Natural killer cell (primary cell): ENCODE results near the gene ZNF227. TPM values are rescaled to one million over a fixed set of nuclear protein-coding genes. Genes with fewer than 3 reads are reported as not detected.
"Not testable (repeated sequence)": the region's sequence is repeated elsewhere in the genome, so short reads cannot be mapped to it uniquely, and the experiment has no call there.

Experiments
- ATAC-seq, 3 donors: fragments of 150-1000 bp in 2 of 3; fragments of 200-7000 bp in 1 of 3; cut with Tn5 transposase; 1 replicate in 1 of 3; 2 replicates in 2 of 3; pipeline ENCODE4 v1.10.0; 2021; ENCODE audit warnings: mild to moderate bottlenecking in 2 of 3, moderate library complexity in 2 of 3
- DNase-seq, 2 donors: peaks; one replicate each; pipeline versions ENCODE4 v3.0.0 to v3.0.0-alpha.2; 2013 to 2021; ENCODE audit warnings: mixed read lengths in 1 of 2
- H3K27ac ChIP-seq: one replicate; pipeline ENCODE4 v1.5.1; 2013; ENCODE audit warnings: mild to moderate bottlenecking, low read length
- H3K27me3 ChIP-seq: one replicate; pipeline ENCODE4 v1.6.1; 2013; ENCODE audit warnings: low read length; ENCODE audit not compliant: control insufficient read depth, insufficient read depth
- H3K36me3 ChIP-seq: one replicate; pipeline ENCODE4 v1.6.1; 2013; ENCODE audit warnings: low read length; ENCODE audit not compliant: control insufficient read depth, insufficient read depth
- H3K4me1 ChIP-seq: one replicate; pipeline ENCODE4 v1.6.1; 2013; ENCODE audit warnings: low read length; ENCODE audit not compliant: control insufficient read depth, insufficient read depth
- H3K4me3 ChIP-seq: one replicate; pipeline ENCODE4 v1.5.1; 2013; ENCODE audit warnings: low read length
- H3K9me3 ChIP-seq: one replicate; pipeline ENCODE4 v1.6.1; 2013; ENCODE audit warnings: low read length; ENCODE audit not compliant: control insufficient read depth, insufficient read depth
- H3K27ac Mint-ChIP-seq, 2 donors: one replicate each; pipeline ENCODE4 v1.8.0; 2022; ENCODE audit warnings: mild to moderate bottlenecking in 2 of 2, mixed read lengths in 2 of 2, moderate library complexity in 1 of 2
- H3K27me3 Mint-ChIP-seq, 2 donors: one replicate each; pipeline ENCODE4 v1.8.0; 2022; ENCODE audit warnings: low read depth in 2 of 2, mixed read lengths in 2 of 2
- H3K36me3 Mint-ChIP-seq: one replicate; pipeline ENCODE4 v1.8.0; 2022; ENCODE audit warnings: mixed read lengths
- H3K4me1 Mint-ChIP-seq, 2 donors: one replicate each; pipeline ENCODE4 v1.8.0; 2022; ENCODE audit warnings: mixed read lengths in 2 of 2
- H3K4me3 Mint-ChIP-seq: one replicate; pipeline ENCODE4 v1.8.0; 2022; ENCODE audit warnings: mild to moderate bottlenecking, moderate library complexity, mixed read lengths
- H3K9me3 Mint-ChIP-seq, 2 donors: one replicate each; pipeline ENCODE4 v1.8.0; 2022; ENCODE audit warnings: mixed read lengths in 2 of 2
- CTCF ChIP-seq: fragments of 200-600 bp; IDR thresholded peaks from one replicate; pipeline ENCODE4 v1.8.0; 2022; ENCODE audit warnings: antibody characterized with exemption
- WGBS: methylation state at CpG from one replicate; pipeline ENCODE4 v1.1.7; 2013; ENCODE audit warnings: missing lambda C conversion rate; ENCODE audit not compliant: insufficient coverage; 5-methylcytosine and 5-hydroxymethylcytosine counted together
- intact Hi-C: fragments of 100-400 bp; cut with micrococcal nuclease; formaldehyde crosslinking; loops from one replicate; pipeline ENCODE4 v1.14.2; 2022
- total RNA-seq, 4 donors: library from RNA; stranded (reverse); fragments of 120-200 nt in 1 of 4; gene quantifications; one replicate each; pipeline versions ENCODE4 v1.2.3 to v1.2.4, GENCODE V29; 2013 to 2022

The ZNF227 gene
- total RNA-seq, 3 donors from 2014 or later (not counting 1 experiment from before 2014, with no cell fraction given), result 21.0 to 32.3 (median 23.4) TPM

- no peak for DNase-seq
- Histone ChIP-seq H3K9me3 (peaks cover 30% of the 10 kb centered on the region), H3K36me3 (peaks cover 51% of the 10 kb centered on the region), H3K4me3 (no peak overlapping the region), H3K4me1 (no peaks in the 10 kb centered on the region), H3K27ac (no peak overlapping the region), H3K27me3 (no peaks in the 10 kb centered on the region)
- TF ChIP-seq CTCF, result no peak
- intact Hi-C loops, result no loop called here
- H3K4me1 Mint-ChIP-seq, result no peaks in the 10 kb centered on the region
- no peak overlapping the region for H3K4me3 Mint-ChIP-seq
- 78% methylated on average over 3 of the region's 3 CpGs for WGBS
- peaks cover 4 to 14% of the 10 kb centered on the region in 2 donors for H3K9me3 Mint-ChIP-seq
- no peak overlapping the region for H3K27ac Mint-ChIP-seq
- no peaks in the 10 kb centered on the region for H3K27me3 Mint-ChIP-seq
- H3K36me3 Mint-ChIP-seq, result peaks cover 58% of the 10 kb centered on the region
- ATAC-seq, result no peak
Observed at GRCh38 chr19:44228318-44228717, 16.0 kb downstream of the ZNF227 start.

DNA sequence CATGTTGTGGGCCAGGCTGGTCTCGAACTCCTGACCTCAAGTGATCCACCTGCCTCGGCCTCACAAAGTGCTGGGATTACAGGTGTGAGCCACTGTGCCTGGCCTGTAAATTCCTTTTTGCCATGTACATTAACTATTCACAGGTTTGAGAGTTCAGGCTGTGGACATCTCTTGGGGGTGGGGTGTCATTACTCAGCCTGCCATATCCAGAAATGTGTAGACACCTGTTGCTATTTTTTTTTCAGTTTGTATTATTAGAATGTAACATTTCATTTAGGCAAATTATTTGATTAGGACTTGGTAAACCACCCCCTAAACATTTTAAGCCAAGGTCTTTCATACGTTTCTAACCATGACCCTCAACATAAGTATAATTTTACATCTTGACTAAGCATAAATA lies 20.5 kb downstream of the ZNF227 start:
- H3K27me3 ChIP-seq, result no peaks in the 10 kb centered on the region
- ATAC-seq (no peak), DNase-seq (no peak)
- peaks cover 52% of the 10 kb centered on the region for H3K9me3 ChIP-seq
- H3K27me3 Mint-ChIP-seq, result no peaks in the 10 kb centered on the region
- no peak overlapping the region for H3K27ac Mint-ChIP-seq
- H3K4me3 Mint-ChIP-seq, result no peak overlapping the region
- H3K36me3 ChIP-seq, result peaks cover 75% of the 10 kb centered on the region
- H3K4me1 ChIP-seq, result no peaks in the 10 kb centered on the region
- H3K4me1 Mint-ChIP-seq, result no peaks in the 10 kb centered on the region
- peaks cover 19 to 37% of the 10 kb centered on the region in 2 donors for H3K9me3 Mint-ChIP-seq
- H3K4me3 ChIP-seq, result no peak overlapping the region
- TF ChIP-seq CTCF, result no peak
- H3K36me3 Mint-ChIP-seq, result peaks cover 84% of the 10 kb centered on the region
- intact Hi-C loops, result no loop called here
- no peak overlapping the region for H3K27ac ChIP-seq
- 100% methylated on average over 2 of the region's 3 CpGs for WGBS

DNA sequence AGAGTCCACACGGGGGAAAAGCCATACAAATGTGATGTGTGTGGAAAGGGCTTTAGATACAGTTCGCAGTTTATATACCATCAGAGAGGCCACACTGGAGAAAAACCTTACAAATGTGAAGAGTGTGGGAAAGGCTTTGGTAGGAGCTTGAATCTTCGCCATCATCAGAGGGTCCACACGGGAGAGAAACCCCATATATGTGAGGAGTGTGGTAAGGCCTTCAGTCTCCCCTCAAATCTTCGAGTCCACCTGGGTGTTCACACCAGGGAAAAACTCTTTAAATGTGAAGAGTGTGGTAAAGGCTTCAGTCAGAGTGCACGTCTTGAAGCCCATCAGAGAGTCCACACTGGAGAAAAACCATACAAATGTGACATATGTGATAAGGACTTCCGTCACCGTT lies 24.1 kb downstream of the ZNF227 start:
- H3K27me3 Mint-ChIP-seq, result no peaks in the 10 kb centered on the region

GRCh38 chr19:44252332-44252731 lies 40.0 kb downstream of the ZNF227 start:
- peaks cover 26% of the 10 kb centered on the region for H3K9me3 ChIP-seq

More for the DNA sequence above, 24.1 kb downstream of the ZNF227 start:
- H3K27me3 ChIP-seq, result no peaks in the 10 kb centered on the region
- Mint-ChIP-seq H3K36me3 (peaks cover 59% of the 10 kb centered on the region), H3K27ac (no peak overlapping the region), H3K4me3 (no peak overlapping the region), H3K9me3 (peaks cover 15 to 35% of the 10 kb centered on the region in 2 donors), H3K4me1 (no peaks in the 10 kb centered on the region)
- ATAC-seq, result no peak
- WGBS, result 92% methylated on average over 8 of the region's 8 CpGs
- H3K9me3 ChIP-seq, result peaks cover 62% of the 10 kb centered on the region
- H3K36me3 ChIP-seq, result peaks cover 48% of the 10 kb centered on the region
- no peak for TF ChIP-seq CTCF
- DNase-seq, result no peak
- intact Hi-C loops, result no loop called here
- no peaks in the 10 kb centered on the region for H3K4me1 ChIP-seq
- H3K27ac ChIP-seq, result no peak overlapping the region
- H3K4me3 ChIP-seq, result no peak overlapping the region

DNA sequence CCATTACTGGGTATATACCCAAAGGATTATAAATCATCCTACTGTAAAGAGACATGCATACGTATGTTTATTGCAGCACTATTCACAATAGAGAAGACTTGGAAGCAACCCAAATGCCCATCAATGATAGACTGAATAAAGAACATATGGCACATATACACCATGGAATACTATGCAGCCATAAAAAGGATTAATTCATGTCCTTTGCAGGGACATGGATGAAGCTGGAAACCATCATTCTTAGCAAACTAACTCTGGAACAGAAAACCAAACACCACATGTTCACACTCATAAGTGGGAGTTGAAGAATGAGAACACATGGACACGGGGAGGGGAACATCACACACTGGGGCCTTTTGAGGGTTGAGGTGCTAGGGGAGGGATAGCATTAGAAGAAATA lies 41.1 kb downstream of the ZNF227 start:
- H3K4me3 ChIP-seq, H3K4me1 Mint-ChIP-seq, ATAC-seq, intact Hi-C loops, H3K27ac ChIP-seq, H3K27me3 ChIP-seq, H3K27ac Mint-ChIP-seq, H3K4me1 ChIP-seq, H3K4me3 Mint-ChIP-seq, H3K27me3 Mint-ChIP-seq, H3K36me3 ChIP-seq, DNase-seq: not testable (repeated sequence)
- 94% methylated on average over 2 of the region's 2 CpGs for WGBS
- H3K9me3 ChIP-seq, result peaks cover 26% of the 10 kb centered on the region
- peaks cover 30 to 54% of the 10 kb centered on the region in 2 donors for H3K9me3 Mint-ChIP-seq
- peaks cover 97% of the 10 kb centered on the region for H3K36me3 Mint-ChIP-seq

More at GRCh38 chr19:44252332-44252731, 40.0 kb downstream of the ZNF227 start:
- 88% methylated on average over 2 of the region's 2 CpGs for WGBS
- ATAC-seq, H3K27me3 ChIP-seq, H3K4me1 Mint-ChIP-seq, H3K27me3 Mint-ChIP-seq, H3K4me1 ChIP-seq, H3K27ac ChIP-seq, H3K36me3 ChIP-seq, H3K4me3 Mint-ChIP-seq, intact Hi-C loops, DNase-seq, H3K27ac Mint-ChIP-seq, H3K4me3 ChIP-seq: not testable (repeated sequence)
- peaks cover 95% of the 10 kb centered on the region for H3K36me3 Mint-ChIP-seq
- peaks cover 22 to 49% of the 10 kb centered on the region in 2 donors for H3K9me3 Mint-ChIP-seq
